ENCODE results near the gene GRN. TPM values are rescaled to one million over a fixed set of nuclear protein-coding genes. Genes with fewer than 3 reads are reported as not detected.

GRN gene
- total RNA-seq, 3 donors from 2014 or later (not counting 1 experiment from before 2014, with no cell fraction given): 42.4 to 69.8 (median 55.6) TPM

DNA sequence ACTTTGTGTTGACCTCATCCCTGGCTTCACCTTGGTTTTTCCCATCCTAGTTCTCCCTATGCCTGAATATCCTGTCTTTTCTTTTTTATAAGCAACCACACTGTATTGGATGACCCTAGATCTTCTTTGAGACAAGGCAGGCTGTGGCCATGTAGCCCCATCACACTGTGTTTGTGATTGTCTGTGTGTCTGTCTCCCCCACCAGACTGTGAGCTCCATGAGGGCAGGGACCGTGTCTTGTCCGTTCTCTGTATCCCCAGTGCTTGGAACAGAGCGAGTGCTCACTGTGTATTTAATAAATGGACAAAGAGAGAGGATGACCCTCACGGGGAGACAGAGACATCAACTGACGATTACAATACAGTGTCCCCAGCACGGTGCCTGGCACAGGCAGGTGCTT lies 27.6 kb upstream of the GRN start:
- H3K27me3 Mint-ChIP-seq (ENCODE audit: low read depth in 2 of 2): peaks cover 29 to 34% of the 10 kb centered on the region in 2 donors
- no peaks in the 10 kb centered on the region for H3K36me3 Mint-ChIP-seq
- no peak overlapping the region for H3K27ac Mint-ChIP-seq
- H3K4me3 Mint-ChIP-seq: peak overlapping the region; percentile 41
- no peak for TF ChIP-seq CTCF (IDR thresholded peaks at IDR 0.05)
- Histone ChIP-seq H3K4me1 (ENCODE audit: control insufficient read depth, insufficient read depth, low read length) (peaks cover 11% of the 10 kb centered on the region), H3K27me3 (ENCODE audit: control insufficient read depth, insufficient read depth, low read length) (peaks cover 24% of the 10 kb centered on the region), H3K9me3 (ENCODE audit: control insufficient read depth, insufficient read depth, low read length) (no peaks in the 10 kb centered on the region), H3K36me3 (ENCODE audit: control insufficient read depth, insufficient read depth, low read length) (peaks cover 26% of the 10 kb centered on the region), H3K4me3 (ENCODE audit: low read length) (no peak overlapping the region), H3K27ac (ENCODE audit: low read length) (no peak overlapping the region)
- ATAC-seq (no peak), DNase-seq (no peak)
- 98% methylated on average over 6 of the region's 6 CpGs for WGBS (ENCODE audit: insufficient coverage)
- H3K9me3 Mint-ChIP-seq: no peaks in the 10 kb centered on the region
- peaks cover 12 to 16% of the 10 kb centered on the region in 2 donors for H3K4me1 Mint-ChIP-seq
- intact Hi-C loops (cut with micrococcal nuclease): no loop called here

GRCh38 chr17:44318077-44318892 lies 26.8 kb upstream of the GRN start:
- peaks cover 24% of the 10 kb centered on the region for H3K27me3 ChIP-seq (ENCODE audit: control insufficient read depth, insufficient read depth, low read length)
- H3K36me3 Mint-ChIP-seq: no peaks in the 10 kb centered on the region
- H3K27me3 Mint-ChIP-seq (ENCODE audit: low read depth in 2 of 2): peaks cover 29 to 30% of the 10 kb centered on the region in 2 donors
- H3K36me3 ChIP-seq (ENCODE audit: control insufficient read depth, insufficient read depth, low read length): peaks cover 26% of the 10 kb centered on the region
- no peaks in the 10 kb centered on the region for H3K9me3 Mint-ChIP-seq
- no peak overlapping the region for H3K4me3 ChIP-seq (ENCODE audit: low read length)
- ATAC-seq (no peak), DNase-seq (no peak)
- 88% methylated on average over 15 of the region's 15 CpGs for whole genome bisulfite sequencing (ENCODE audit: insufficient coverage)
- no peak overlapping the region for H3K27ac Mint-ChIP-seq
- intact Hi-C loops (cut with micrococcal nuclease): no loop called here
- no peaks in the 10 kb centered on the region for H3K9me3 ChIP-seq (ENCODE audit: control insufficient read depth, insufficient read depth, low read length)
- H3K4me1 Mint-ChIP-seq: peaks cover 12 to 16% of the 10 kb centered on the region in 2 donors
- H3K4me1 ChIP-seq (ENCODE audit: control insufficient read depth, insufficient read depth, low read length): peaks cover 14% of the 10 kb centered on the region
- H3K27ac ChIP-seq (ENCODE audit: low read length): no peak overlapping the region
- TF ChIP-seq CTCF (IDR thresholded peaks at IDR 0.05): no peak
- no peak overlapping the region for H3K4me3 Mint-ChIP-seq

DNA sequence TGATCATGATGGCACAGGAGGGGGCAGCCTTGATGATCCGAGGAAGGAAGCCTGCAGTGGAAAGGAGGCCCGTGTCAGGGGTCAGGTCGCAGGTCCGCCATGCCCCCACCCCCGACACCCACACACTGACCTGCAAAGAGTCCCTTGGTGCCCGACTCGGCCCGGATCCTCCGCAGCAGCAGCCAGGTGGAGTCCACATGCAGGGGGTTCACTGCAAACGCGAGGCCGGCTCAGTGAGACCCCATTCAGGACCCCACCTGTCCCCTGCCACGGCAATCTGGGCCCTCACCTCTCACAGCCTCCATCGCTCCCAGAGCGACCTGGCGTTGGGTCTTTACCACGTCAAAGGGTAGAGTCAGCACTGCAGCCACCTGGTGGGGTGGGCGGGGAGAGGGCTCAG lies 25.0 kb upstream of the GRN start:
- no peak overlapping the region for H3K27ac Mint-ChIP-seq
- H3K27me3 Mint-ChIP-seq (ENCODE audit: low read depth in 2 of 2): peaks cover 19 to 21% of the 10 kb centered on the region in 2 donors
- no peaks in the 10 kb centered on the region for H3K9me3 Mint-ChIP-seq
- no peak for ATAC-seq
- 94% methylated on average over 18 of the region's 18 CpGs for WGBS (ENCODE audit: insufficient coverage)
- Histone ChIP-seq H3K4me3 (ENCODE audit: low read length) (no peak overlapping the region), H3K36me3 (ENCODE audit: control insufficient read depth, insufficient read depth, low read length) (peaks cover 26% of the 10 kb centered on the region), H3K27ac (ENCODE audit: low read length) (no peak overlapping the region), H3K4me1 (ENCODE audit: control insufficient read depth, insufficient read depth, low read length) (peaks cover 22% of the 10 kb centered on the region), H3K27me3 (ENCODE audit: control insufficient read depth, insufficient read depth, low read length) (peaks cover 12% of the 10 kb centered on the region), H3K9me3 (ENCODE audit: control insufficient read depth, insufficient read depth, low read length) (no peaks in the 10 kb centered on the region)
- intact Hi-C loops (cut with micrococcal nuclease): no loop called here
- TF ChIP-seq CTCF (IDR thresholded peaks at IDR 0.05): no peak
- no peaks in the 10 kb centered on the region for H3K36me3 Mint-ChIP-seq
- peaks cover 12 to 27% of the 10 kb centered on the region in 2 donors for H3K4me1 Mint-ChIP-seq
- DNase-seq: no peak
- no peak overlapping the region for H3K4me3 Mint-ChIP-seq

All from natural killer cell (primary cell).